ENCODE data around the gene KCNQ1. TPM values are rescaled to one million over a fixed set of nuclear protein-coding genes. Genes with fewer than 3 reads are reported as not detected.
A peak's percentile ranks its signal among the peaks of the same experiment; 100 is the strongest.

The KCNQ1 gene
- polyA plus RNA-seq, 1 donor (not counting 4 experiments of a cell fraction or from before 2014, with no cell fraction given) = not detected

DNA sequence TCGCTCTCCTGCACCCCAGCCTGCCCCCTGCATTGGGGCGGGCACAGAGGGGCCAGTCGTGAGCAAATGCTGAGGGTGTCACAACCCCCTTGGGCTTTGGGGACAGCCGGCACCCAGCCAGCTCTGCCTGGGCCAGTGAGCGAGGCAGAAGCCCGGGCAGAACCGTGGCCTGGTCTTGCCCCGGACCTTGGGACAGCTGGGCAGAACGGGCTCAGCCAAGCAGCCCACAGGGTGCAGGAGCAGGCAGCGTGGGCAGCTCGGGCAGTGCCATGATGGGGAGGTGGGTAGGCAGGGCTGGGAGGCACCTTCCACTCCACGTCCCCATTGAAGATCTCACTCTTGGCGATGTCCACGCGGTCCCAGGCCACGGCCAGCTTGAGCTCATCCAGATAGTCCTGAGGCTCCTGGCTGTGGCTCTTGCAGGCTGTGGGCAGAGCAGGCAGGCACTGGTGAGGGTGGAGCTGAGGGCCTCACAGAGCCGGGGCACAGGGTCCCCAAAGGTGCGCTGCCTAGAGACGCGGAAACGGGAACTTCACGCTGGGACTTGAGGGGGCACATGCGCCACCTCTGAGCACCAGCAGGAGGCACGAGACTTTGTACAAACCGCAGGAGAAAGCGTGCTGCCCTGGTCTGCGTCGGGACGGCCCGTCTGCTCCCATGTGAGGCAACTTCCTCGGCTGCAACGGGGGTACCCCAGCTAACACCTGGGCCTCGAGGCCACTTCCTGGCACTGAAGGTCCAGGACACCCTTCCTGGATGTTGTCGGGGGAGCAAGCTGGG is 29.0 kb upstream of the KCNQ1 start:
- Histone ChIP-seq H3K9me1 (ENCODE audit: control insufficient read depth, extremely low read depth, insufficient read depth, low read length) (no peaks in the 10 kb centered on the region), H3K27ac (ENCODE audit: control insufficient read depth, insufficient read depth, low read length) (no peak overlapping the region), H3K4me2 (ENCODE audit: control insufficient read depth, extremely low read depth, insufficient read depth, low read depth, low read length) (no peak overlapping the region), H3K9me3 (ENCODE audit: control insufficient read depth, low read depth, low read length) (no peaks in the 10 kb centered on the region), H3K27me3 (ENCODE audit: control insufficient read depth, extremely low read depth, insufficient read depth, low read length) (no peaks in the 10 kb centered on the region), H4K20me1 (ENCODE audit: control insufficient read depth, extremely low read depth, insufficient read depth, low read length) (no peaks in the 10 kb centered on the region), H3K9ac (ENCODE audit: control insufficient read depth, extremely low read depth, insufficient read depth, low read length) (no peak overlapping the region), H3K4me1 (ENCODE audit: control insufficient read depth, extremely low read depth, insufficient read depth, low read length) (no peaks in the 10 kb centered on the region), H3K4me3 (ENCODE audit: control insufficient read depth in 2 of 3, extremely low read depth in 1 of 3, insufficient read depth in 2 of 3, low read depth in 1 of 3, low read length in 3 of 3) (no peak overlapping the region), H2AFZ (ENCODE audit: control insufficient read depth, low read length) (no peak overlapping the region), H3K79me2 (ENCODE audit: control insufficient read depth, insufficient read depth, low read length) (no peaks in the 10 kb centered on the region), H3K36me3 (ENCODE audit: control insufficient read depth in 2 of 2, extremely low read depth in 1 of 2, insufficient read depth in 2 of 2, low read length in 2 of 2) (no peaks in the 10 kb centered on the region)
- no peak for DNase-seq (ENCODE audit: low read depth, low spot score)
- FAIRE-seq = no peak
- dilution Hi-C loops (cut with MboI; ENCODE audit: extremely low pct_ligation_motif_present, low sequenced_read_pairs) = no loop called here
- no peak for TF ChIP-seq EZH2 (IDR thresholded peaks at IDR 0.05; ENCODE audit: low read length)
- TF ChIP-seq, protein P1, sequence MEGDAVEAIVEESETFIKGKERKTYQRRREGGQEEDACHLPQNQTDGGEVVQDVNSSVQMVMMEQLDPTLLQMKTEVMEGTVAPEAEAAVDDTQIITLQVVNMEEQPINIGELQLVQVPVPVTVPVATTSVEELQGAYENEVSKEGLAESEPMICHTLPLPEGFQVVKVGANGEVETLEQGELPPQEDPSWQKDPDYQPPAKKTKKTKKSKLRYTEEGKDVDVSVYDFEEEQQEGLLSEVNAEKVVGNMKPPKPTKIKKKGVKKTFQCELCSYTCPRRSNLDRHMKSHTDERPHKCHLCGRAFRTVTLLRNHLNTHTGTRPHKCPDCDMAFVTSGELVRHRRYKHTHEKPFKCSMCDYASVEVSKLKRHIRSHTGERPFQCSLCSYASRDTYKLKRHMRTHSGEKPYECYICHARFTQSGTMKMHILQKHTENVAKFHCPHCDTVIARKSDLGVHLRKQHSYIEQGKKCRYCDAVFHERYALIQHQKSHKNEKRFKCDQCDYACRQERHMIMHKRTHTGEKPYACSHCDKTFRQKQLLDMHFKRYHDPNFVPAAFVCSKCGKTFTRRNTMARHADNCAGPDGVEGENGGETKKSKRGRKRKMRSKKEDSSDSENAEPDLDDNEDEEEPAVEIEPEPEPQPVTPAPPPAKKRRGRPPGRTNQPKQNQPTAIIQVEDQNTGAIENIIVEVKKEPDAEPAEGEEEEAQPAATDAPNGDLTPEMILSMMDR (optimal IDR thresholded peaks at IDR 0.05 in 1 of 3, IDR thresholded peaks at IDR 0.05 in 1 of 3, conservative IDR thresholded peaks at IDR 0.05 in 1 of 3; ENCODE audit: extremely low read depth in 1 of 3, insufficient read depth in 2 of 3, low read length in 3 of 3) = peak in 1 of 3 experiments; percentile 4

DNA sequence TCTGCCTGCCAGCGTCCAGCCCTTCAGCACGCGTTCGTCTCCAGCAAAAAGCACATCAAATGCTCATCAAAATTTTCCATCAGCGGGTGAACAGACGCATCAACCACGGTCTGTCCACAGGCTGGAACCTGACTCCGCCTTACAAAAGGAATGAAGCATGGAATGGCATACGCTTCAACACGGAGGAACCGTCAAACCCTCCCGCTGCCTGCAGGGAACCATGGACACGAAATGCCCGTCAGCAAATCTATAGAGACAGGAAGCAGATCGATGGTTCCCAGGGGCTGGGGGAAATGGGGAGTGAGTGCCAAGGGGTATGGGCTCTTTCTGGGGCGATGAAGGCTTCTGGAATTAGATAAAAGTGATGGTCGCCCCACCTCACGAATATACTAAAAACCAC is 28.0 kb upstream of the KCNQ1 start:
- H4K20me1 ChIP-seq (ENCODE audit: control insufficient read depth, extremely low read depth, insufficient read depth, low read length) = no peaks in the 10 kb centered on the region
- no peak overlapping the region for H3K27ac ChIP-seq (ENCODE audit: control insufficient read depth, insufficient read depth, low read length)
- H3K36me3 ChIP-seq (ENCODE audit: control insufficient read depth in 2 of 2, extremely low read depth in 1 of 2, insufficient read depth in 2 of 2, low read length in 2 of 2) = no peaks in the 10 kb centered on the region
- H3K79me2 ChIP-seq (ENCODE audit: control insufficient read depth, insufficient read depth, low read length) = no peaks in the 10 kb centered on the region
- H3K27me3 ChIP-seq (ENCODE audit: control insufficient read depth, extremely low read depth, insufficient read depth, low read length) = peaks cover 4% of the 10 kb centered on the region
- H3K9ac ChIP-seq (ENCODE audit: control insufficient read depth, extremely low read depth, insufficient read depth, low read length) = no peak overlapping the region
- dilution Hi-C loops (cut with MboI; ENCODE audit: extremely low pct_ligation_motif_present, low sequenced_read_pairs) = no loop called here
- FAIRE-seq (no peak), DNase-seq (ENCODE audit: low read depth, low spot score) (no peak)
- no peak overlapping the region for H3K4me2 ChIP-seq (ENCODE audit: control insufficient read depth, extremely low read depth, insufficient read depth, low read depth, low read length)
- H2AFZ ChIP-seq (ENCODE audit: control insufficient read depth, low read length) = no peak overlapping the region
- H3K4me1 ChIP-seq (ENCODE audit: control insufficient read depth, extremely low read depth, insufficient read depth, low read length) = no peaks in the 10 kb centered on the region
- H3K9me1 ChIP-seq (ENCODE audit: control insufficient read depth, extremely low read depth, insufficient read depth, low read length) = no peaks in the 10 kb centered on the region
- H3K4me3 ChIP-seq (ENCODE audit: control insufficient read depth in 2 of 3, extremely low read depth in 1 of 3, insufficient read depth in 2 of 3, low read depth in 1 of 3, low read length in 3 of 3) = no peak overlapping the region
- no peaks in the 10 kb centered on the region for H3K9me3 ChIP-seq (ENCODE audit: control insufficient read depth, low read depth, low read length)
- TF ChIP-seq EZH2 (IDR thresholded peaks at IDR 0.05; ENCODE audit: low read length) = no peak

All from keratinocyte (primary cell).